NCI-H128 (cell line): ENCODE data around the gene NPR1.
"Not testable (repeated sequence)": the region's sequence is repeated elsewhere in the genome, so short reads cannot be mapped to it uniquely, and the experiment has no call there.

Source experiments
- DNase-seq: peaks from one replicate; lab custom pipeline; 2025; ENCODE audit not compliant: unreplicated experiment; lab: John Stamatoyannopoulos, UW

NPR1 gene

DNA sequence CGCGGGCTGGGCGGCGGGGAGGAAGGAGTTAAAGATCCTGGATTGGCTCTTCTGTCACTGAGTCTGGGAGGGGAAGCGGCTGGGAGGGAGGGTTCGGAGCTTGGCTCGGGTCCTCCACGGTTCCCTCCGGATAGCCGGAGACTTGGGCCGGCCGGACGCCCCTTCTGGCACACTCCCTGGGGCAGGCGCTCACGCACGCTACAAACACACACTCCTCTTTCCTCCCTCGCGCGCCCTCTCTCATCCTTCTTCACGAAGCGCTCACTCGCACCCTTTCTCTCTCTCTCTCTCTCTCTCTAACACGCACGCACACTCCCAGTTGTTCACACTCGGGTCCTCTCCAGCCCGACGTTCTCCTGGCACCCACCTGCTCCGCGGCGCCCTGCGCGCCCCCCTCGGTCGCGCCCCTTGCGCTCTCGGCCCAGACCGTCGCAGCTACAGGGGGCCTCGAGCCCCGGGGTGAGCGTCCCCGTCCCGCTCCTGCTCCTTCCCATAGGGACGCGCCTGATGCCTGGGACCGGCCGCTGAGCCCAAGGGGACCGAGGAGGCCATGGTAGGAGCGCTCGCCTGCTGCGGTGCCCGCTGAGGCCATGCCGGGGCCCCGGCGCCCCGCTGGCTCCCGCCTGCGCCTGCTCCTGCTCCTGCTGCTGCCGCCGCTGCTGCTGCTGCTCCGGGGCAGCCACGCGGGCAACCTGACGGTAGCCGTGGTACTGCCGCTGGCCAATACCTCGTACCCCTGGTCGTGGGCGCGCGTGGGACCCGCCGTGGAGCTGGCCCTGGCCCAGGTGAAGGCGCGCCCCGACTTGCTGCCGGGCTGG is at the start of gene NPR1:
Gene NPR1 (plus strand): TSS at position 170 of the 818 bp plus-strand sequence. CDS start 421 bp downstream, at position 591.
- no peak for DNase-seq

DNA sequence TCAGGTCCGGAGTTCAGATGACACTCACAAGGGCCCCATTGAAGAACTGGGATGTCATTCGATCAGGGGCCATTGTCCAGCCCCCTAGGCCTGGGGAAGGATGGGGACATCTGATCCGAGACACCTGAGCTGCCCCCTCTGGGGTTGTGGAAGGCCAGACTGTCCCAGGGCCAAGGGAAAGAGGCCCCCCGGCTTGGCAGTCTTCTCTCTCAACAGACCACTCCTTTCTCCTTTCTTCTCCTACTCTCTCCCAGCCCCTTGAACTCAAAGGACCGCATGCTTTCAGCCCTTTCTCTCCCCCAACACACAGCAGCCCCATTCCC is 49.2 kb upstream of the NPR1 start:
- no peak for DNase-seq

DNA sequence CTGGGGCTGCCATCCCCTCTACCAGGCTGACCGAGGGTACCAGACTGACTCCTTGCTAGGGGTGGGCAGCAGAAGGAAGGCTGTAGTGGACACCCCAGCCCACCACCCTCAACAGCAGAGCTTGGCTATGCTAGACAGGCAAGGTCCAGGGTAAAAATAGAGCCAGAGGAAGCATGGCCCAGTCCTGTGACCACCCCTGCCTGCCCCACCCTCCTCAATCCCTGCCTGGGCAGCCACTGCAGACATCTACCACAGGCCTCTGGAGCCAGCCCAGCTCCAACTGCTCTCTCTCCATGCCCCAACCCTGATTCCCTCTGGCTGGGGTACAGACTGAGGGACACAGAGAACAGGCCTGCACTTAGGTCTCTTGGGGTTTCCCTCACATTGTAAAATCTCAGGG is 48.5 kb upstream of the NPR1 start:
- DNase-seq, result no peak

DNA sequence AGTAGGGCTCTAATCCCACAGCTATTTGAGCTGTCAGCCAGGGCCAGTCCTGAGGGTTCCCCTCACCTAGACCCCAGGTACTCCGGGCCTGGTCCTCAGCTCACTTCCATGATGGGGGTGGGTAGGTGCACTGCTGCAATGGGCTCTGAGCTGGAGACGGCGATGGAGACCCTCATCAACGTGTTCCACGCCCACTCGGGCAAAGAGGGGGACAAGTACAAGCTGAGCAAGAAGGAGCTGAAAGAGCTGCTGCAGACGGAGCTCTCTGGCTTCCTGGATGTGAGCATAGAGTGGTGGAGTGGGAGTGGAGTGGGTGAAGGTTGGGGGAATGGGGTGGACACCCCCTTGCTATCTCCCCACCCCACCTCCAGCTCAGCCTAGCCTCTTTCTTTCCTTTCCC is 48.1 kb upstream of the NPR1 start:
- DNase-seq, result no peak

DNA sequence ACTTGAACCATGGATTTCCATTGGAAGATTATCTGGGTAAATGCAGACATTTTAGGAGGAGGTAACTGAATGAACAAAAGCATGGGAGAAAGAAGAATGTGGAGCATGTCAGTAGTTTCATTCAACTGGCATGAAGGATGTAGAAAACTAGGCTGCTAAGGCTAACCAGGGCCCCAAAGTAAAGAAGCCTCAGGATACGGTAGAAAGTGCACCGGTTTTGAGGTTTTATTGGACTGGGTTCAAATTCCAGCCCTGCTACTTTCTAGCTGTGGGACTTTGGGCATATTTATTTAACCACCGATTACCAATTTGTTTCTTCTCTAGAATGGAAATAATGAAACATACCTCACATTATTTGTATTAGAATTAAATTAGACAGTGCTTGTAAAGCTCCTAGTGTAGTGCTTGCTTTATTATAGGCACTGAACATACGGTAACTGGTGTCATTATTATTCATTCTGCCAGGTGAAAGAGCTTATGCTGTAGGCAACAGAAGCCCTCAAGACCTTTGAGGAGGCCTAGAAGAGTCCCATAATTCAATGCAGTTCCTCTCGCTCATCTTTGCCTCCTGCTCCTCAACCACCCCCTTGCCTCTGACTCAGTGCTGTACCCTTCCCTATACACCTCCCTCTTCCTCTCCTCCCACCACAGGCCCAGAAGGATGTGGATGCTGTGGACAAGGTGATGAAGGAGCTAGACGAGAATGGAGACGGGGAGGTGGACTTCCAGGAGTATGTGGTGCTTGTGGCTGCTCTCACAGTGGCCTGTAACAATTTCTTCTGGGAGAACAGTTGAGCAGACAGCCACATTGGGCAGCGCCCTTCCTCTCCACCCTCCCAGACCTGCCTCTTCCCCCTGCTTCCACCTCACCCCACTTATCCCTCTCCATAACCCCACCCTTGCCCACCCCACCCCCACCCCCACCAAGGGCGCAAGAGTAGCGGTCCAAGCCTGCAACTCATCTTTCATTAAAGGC is 47.2 kb upstream of the NPR1 start:
- DNase-seq, result no peak

DNA sequence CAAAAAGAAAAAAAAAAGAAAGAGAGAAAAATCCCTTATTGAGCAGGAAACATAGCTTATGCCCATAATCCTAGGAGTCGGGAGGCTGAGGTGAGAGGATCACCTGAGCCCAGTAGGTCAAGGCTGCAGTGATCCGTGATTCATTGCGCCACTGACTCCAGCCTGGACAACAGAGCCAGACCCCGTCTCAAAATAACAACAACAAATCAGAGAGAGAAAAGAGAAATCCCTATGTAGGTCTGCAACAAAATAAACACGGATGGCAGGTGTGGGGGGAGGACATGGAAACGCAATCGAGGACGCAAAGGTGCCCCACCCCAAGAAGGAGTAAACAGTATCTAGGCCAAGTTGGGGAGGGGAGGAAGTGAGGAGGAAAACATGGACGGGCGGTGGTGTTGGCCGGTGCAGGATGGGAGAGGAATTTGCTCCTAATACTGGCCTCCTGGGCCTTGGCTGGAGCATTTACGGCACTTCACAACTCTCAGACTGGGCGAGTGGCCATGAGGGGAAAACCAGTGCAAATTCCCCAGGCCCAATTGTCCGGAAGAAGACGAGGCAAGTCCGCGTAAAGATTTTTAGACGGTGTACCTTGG is 45.2 kb upstream of the NPR1 start:
- no peak for DNase-seq

DNA sequence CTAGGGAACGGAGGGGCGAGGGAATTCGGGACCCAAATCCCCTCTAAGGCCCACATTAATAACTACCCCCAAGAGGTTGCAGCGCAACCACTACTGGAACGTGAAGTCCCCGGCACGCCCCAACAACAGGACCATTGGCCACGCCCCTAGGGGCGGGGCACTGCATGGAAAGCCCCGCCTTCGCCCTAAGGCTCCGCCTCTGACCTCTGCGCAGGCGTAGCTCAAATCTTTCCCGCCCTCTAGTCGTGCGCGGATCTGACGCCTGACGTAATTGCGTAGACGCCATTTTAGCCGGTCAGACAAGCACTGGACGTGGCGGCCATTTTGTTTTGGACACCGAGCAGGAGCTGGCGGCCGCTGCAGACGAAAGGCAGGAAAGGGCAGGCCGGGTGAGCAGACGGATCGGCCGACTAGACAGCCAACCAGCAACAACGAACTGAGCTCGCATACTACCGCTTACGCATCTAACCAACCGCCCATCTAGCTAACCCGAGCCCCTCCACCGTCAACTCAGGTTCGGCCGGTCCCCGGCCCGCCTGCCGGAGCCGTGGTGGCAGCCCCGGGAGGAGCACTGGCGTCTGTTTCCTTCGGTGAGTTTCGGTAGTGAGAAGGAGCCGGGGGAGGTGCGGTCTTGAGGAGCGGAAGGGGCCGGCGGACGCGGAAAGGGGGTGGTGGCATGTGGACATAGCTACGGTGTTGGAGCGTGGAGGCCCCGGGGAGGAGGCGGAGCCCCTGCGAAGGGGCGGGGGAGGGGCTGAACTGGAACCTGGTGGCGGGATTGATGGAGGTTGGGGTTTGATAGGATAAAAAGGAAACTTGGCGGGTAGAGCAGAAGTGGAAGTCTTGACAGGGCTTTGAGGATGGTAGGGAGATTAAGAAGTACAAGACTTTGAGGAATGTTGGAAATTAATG is 44.5 kb upstream of the NPR1 start, which contains the start of gene CHTOP:
Gene CHTOP (plus strand): TSS at position 313 of the 912 bp plus-strand sequence. CDS start 2,523 bp downstream, outside the sequence.
- peak; percentile 99 for DNase-seq

DNA sequence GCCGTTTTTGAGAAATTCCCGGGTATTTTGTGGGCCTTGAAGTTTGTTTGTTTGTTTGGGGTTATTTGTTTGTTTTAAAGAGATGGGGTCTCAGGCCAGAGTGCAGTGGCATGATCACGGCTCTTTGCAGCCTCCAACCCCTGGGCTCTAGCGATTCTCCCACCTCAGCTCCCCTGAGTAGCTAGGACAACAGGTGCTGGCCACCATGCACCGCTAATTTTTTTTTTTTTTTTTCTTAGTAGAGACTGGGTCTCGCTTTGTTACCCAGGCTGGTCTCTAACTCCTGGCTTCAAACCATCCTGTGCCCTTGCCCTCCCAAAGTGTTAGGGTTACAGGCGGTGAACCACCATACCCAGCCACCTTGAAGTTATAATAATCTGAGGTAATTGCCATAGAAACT is 42.6 kb upstream of the NPR1 start:
- no peak for DNase-seq

DNA sequence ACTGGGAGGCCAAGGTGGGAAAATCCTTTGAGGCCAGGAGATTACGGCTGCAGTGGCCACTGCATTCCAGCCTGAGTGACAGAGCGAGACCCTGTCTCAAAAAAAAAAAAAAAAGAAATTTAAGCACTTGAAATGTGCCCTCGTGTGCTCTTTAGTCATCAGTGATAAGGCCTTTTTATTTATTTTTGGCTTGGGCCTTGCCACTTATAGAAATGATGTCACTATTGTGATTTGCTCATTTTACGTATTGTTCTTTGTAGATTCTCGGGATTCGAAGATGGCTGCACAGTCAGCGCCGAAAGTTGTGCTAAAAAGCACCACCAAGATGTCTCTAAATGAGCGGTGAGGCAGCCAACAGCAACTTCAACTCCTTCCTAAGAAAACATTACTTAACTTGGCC is 42.2 kb upstream of the NPR1 start:
- DNase-seq, result no peak

DNA sequence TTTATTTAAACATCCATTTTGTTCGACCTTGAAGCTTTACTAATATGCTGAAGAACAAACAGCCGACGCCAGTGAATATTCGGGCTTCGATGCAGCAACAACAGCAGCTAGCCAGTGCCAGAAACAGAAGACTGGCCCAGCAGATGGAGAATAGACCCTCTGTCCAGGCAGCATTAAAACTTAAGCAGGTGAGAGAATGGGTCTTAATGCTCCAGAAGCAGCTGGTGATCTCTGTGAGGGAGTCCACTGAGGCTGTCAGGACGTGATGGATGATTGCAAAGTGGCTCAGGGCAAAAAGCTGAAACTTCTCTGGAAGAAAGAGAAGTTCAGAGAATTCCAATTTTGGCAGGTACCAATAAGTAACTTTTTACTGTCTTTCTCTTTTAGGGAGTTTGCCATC is 40.2 kb upstream of the NPR1 start:
- no peak for DNase-seq

DNA sequence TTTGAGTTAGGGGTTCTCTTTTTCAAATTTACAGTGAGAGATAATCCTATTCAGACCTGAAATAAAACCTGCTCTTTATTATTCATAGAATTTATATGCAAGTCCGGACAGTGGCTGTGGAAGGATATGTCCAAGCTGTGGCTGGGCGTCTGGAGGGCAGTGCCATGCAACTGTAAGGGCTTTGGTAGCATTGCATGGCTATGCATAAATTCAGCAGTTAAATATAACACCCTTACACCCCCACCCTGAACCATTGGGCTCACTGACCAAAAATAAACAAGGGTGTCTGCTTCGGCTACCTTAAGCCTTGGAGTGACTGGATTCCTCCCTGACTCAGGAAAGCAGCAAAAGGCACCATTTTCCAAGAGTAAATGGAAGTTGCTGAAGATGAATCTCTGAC is 39.2 kb upstream of the NPR1 start:
- DNase-seq, result no peak

DNA sequence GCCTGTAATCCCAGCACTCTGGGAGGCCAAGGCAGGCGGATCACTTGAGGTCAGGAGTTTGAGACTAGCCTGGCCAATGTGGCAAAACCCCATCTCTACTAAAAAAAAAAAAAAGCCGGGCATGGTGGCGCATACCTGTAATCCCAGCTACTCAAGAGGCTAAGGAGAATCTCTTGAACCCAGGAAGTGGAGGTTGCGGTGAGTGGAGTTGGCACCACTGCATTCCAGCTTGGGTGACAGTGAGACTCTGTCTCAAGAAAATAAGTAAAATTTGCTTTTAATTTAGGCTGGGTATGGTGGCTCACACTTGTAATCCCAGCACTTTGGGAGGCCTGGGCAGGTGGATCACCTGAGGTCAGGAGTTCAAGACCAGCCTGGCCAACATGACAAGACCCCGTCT is 38.3 kb upstream of the NPR1 start:
- DNase-seq, result not testable (repeated sequence)

DNA sequence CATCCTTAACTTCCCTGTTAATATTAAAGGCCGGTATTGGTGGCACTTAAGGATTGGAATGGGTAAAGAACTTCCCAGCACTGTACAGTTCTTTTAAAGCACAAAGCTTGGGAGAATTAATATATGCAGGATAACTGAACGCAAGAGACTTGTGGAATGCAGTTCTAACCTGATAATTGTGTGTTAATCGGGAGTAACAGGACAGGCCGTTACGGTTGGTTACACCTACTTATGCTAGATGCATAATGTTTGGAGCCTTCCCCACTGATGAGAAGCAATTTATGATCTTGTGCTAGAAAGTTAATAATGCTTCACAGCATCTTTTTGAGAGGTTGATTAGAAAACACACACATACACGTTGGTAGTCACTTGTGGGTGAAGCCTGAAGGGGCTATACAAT is 37.6 kb upstream of the NPR1 start:
- DNase-seq, result no peak

DNA sequence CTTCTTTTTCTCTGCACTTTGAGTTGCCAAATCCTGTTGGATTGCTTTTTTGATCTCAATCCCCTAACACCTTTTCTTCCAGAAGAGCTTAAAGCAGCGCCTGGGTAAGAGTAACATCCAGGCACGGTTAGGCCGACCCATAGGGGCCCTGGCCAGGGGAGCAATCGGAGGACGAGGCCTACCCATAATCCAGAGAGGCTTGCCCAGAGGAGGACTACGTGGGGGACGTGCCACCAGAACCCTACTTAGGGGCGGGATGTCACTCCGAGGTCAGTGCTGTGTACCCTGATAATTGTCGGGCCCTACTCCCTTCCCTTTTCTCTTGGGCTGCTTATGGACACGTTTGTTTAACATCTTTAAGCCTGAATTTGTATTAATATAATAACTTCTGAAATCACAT is 36.3 kb upstream of the NPR1 start:
- DNase-seq, result no peak

DNA sequence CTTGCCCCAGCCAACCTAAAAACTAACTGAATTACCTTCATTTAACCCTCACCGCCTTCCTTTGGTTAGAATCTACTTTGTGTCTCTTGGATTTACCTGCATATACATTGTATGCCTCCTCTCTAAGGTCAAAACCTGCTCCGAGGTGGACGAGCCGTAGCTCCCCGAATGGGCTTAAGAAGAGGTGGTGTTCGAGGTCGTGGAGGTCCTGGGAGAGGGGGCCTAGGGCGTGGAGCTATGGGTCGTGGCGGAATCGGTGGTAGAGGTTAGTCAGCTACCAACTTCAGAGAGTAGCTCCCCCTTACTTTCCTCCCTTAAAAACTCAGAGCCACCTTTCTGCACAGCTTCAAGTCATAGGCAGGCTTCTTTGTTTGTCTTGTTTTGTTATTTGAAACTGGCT is 35.4 kb upstream of the NPR1 start:
- no peak for DNase-seq

DNA sequence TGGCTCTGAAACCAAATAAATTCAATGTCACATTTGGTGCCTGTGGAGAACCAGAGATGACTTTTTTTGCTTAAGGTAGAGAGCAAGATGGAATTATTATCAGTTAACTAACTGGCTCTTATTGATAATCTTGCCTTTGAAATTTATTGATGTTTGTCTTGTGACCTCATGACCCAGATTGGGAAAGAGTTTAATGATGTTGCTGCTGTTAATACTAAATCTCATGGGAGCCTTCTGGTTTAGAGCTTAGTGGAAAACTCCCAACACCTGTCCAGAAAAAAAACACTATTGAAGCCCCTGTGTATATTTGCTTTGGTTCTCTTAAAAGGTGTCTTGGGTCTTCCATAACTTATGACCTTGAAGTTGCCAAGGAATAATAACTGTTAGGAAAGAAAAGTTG is 34.7 kb upstream of the NPR1 start:
- DNase-seq, result no peak

DNA sequence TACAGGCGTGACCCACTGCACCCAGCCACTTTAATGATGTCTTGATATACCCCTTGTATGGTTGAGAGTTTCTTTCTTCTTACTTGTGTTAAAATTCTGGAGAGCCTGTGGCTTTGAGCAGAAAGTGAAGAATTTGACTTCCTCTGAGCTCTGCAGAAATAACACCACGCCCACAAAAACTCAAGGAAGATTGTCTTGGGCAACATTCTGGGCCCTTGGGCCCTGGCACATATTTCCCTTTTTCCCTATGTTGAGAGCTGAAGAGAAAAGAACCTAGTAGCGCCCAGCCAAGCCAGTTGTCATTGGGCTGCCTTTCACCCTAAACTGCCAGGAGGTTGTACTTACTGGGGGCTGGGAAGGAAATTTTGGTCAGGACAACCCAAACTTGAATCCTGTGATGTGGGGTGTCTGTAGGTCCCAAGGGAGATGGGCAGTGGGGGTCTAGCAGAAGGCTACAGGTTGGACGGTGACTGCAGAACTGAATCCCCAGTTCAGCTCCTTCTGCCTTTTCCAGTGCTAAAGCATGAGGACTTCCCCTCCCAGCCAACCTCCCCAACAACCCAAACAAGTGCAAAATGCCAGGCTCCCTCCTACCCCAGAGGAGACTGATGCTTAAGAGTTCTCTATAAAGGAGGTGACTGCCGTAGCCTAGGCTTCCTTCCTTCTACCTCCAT is 31.7 kb upstream of the NPR1 start:
- DNase-seq, result no peak

DNA sequence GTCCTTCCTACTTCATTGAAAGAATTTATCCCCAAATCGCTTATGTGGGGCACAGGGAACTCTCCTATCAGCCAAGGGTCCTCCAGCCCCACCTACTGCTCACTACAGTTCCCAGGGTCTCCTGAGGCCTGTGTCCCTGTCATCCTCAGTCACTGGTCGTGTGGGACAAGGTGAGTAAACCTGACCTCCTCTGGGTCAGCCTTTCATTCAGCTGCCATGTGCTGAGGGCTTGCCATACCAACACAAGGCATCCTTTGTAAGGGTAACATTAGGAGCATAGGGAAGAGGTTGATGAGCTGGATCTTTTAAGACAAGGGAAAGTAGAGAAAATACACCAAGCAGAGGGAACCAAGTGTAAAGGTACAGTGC is 31.2 kb upstream of the NPR1 start:
- no peak for DNase-seq

DNA sequence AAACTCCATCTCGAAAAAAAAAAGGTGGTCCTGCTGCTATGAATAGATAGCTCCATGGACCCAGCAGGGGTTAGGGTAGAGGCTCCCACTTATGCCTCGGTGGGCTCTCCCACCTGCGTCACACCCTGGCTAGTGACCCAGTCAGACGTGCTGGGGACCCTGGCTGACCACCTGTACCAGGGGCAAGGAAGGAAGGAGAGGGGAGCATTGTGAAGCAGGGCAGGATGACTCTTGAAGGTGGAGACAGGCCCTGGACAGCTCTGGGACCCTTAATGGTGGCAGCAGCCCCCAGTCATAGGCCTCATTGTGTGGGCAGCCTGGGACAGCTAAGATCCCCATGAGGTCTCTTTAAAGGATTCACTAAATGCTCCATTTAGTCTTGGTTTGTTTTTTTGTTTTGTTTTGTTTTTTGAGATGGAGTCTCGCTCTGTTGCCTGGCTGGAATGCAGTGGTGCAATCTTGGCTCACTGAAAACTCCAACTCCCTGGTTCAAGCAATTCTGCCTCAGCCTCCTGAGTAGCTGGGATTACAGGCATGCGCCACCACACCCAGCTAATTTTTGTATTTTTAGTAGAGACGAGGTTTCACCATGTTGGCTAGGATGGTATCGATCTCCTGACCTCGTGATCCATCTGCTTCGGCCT is 30.4 kb upstream of the NPR1 start:
- no peak for DNase-seq
